GM12874 (cell line): Measurements from ENCODE around the gene ZNF500.

Experiments
- CTCF ChIP-seq: IDR thresholded peaks from 2 replicates; pipeline ENCODE4 v1.5.1; 2011; ENCODE audit warnings: low read depth, mild to moderate bottlenecking, control low read depth, low read length, moderate library complexity; ENCODE audit not compliant: insufficient read depth

The ZNF500 gene

GRCh38 chr16:4752351-4753100 is 14.4 kb downstream of the ZNF500 start:
- TF ChIP-seq CTCF: no peak

GRCh38 chr16:4750896-4751295 is 16.1 kb downstream of the ZNF500 start:
- no peak for TF ChIP-seq CTCF

- no peak for TF ChIP-seq CTCF
These were observed 17.2 kb downstream of the ZNF500 start for GRCh38 chr16:4749700-4750257.

- no peak for TF ChIP-seq CTCF
These were observed 18.1 kb downstream of the ZNF500 start for GRCh38 chr16:4748682-4749411.

- no peak for TF ChIP-seq CTCF
These were observed 18.9 kb downstream of the ZNF500 start for GRCh38 chr16:4747906-4748681.

GRCh38 chr16:4746991-4747574 is 19.9 kb downstream of the ZNF500 start:
- no peak for TF ChIP-seq CTCF
